ENCODE data around the gene EIF3M.

The EIF3M gene

DNA sequence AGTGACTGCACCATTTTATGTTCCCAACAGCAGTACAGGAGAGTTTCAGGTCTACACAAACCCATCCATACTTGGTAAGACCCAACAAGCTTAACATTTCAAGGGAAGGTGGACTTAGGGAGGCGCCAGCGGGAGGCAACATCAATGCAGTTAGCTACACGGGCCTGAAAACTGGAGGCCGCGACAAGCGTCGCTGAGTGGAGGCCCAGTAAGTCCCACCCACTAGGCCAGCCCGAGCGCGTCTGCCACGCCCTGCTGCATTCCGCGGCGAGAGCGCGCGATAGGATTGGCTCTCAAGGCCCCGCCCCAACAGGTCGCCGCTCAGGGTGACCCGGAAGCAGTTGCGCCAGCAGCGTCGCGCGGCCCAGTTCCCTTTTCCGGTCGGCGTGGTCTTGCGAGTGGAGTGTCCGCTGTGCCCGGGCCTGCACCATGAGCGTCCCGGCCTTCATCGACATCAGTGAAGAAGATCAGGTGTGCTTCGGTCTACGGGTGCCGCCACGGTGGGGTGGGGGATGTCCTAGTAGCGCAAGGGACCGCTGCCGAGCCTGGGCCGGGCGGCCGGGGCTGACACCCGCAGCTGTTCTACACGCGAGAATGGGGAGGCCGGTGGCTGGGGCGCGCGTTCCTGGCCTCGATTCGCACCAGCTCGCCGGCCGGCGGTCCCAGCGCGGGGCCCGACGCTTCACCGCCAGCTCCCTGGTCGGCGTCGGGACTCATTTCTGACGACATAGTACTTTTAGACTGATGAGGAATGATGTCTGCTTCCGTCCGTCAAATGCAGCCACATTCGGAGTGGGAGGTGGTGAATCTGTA, at the start of gene EIF3M:
Gene EIF3M, plus strand, starts transcription at position 373 of the 813 bp plus-strand sequence. Its CDS starts 57 bp downstream, at position 430.
- peaks cover 16% of the 10 kb centered on the region for H3K36me3 Mint-ChIP-seq
- H3K4me3 Mint-ChIP-seq: peak within 1 kb of the TSS; percentile 99
- H3K9me3 Mint-ChIP-seq: no peaks in the 10 kb centered on the region
- H3K27ac Mint-ChIP-seq: peak within 1 kb of the TSS; percentile 99
- no peaks in the 10 kb centered on the region for H3K27me3 Mint-ChIP-seq
- peaks cover 39% of the 10 kb centered on the region for H3K4me1 Mint-ChIP-seq

GRCh38 chr11:32538804-32539203, 44.8 kb upstream of the EIF3M start:
- Mint-ChIP-seq H3K4me1 (no peaks in the 10 kb centered on the region), H3K27me3 (peaks cover 3% of the 10 kb centered on the region), H3K27ac (no peak overlapping the region), H3K9me3 (no peaks in the 10 kb centered on the region), H3K36me3 (no peaks in the 10 kb centered on the region), H3K4me3 (no peak overlapping the region)

GRCh38 chr11:32549611-32550187, 33.9 kb upstream of the EIF3M start:
- no peaks in the 10 kb centered on the region for H3K27me3 Mint-ChIP-seq
- H3K27ac Mint-ChIP-seq: no peak overlapping the region
- H3K4me3 Mint-ChIP-seq: no peak overlapping the region
- H3K9me3 Mint-ChIP-seq: no peaks in the 10 kb centered on the region
- no peaks in the 10 kb centered on the region for H3K36me3 Mint-ChIP-seq
- H3K4me1 Mint-ChIP-seq: no peaks in the 10 kb centered on the region

DNA sequence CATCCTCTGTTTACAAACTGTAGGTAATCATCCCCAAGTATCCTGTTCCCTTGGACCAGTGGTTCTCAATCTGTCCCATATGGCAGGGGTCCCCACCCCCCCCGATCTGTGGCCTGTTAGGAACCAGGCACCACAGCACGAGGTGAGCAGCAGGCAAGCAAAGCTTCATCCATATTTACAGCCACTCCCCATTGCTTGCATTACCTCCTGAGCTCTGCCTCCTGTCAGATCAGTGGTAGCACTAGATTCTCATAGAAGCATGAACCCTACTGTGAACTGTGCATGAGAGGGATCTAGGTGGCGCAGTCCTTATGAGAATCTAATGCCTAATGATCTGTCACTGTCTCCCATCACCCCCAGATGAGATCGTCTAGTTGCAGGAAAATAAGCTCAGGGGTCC, 33.4 kb upstream of the EIF3M start:
- Mint-ChIP-seq H3K36me3 (no peaks in the 10 kb centered on the region), H3K4me3 (no peak overlapping the region), H3K4me1 (no peaks in the 10 kb centered on the region), H3K9me3 (no peaks in the 10 kb centered on the region), H3K27me3 (no peaks in the 10 kb centered on the region), H3K27ac (no peak overlapping the region)

DNA sequence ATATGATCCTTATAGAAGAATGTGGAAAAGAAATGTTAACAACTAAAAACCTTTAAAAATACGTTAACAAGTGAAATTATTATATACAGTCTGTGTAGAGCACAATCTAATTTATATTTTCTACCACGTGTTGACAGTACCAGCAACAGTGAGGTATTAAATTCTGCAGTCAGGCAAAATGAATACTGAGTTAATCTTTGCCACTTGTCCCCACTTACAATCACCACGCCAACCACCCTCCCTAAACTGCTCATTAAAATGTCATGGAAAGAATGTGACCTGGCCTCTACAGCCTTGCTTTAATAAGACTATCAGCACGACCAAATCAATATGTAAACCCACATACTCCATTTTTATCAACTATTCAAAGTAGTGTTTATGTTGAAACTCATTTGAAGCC, 28.5 kb upstream of the EIF3M start:
- H3K27ac Mint-ChIP-seq: no peak overlapping the region
- no peak overlapping the region for H3K4me3 Mint-ChIP-seq
- H3K27me3 Mint-ChIP-seq: no peaks in the 10 kb centered on the region
- no peaks in the 10 kb centered on the region for H3K36me3 Mint-ChIP-seq
- H3K4me1 Mint-ChIP-seq: no peaks in the 10 kb centered on the region
- H3K9me3 Mint-ChIP-seq: no peaks in the 10 kb centered on the region

DNA sequence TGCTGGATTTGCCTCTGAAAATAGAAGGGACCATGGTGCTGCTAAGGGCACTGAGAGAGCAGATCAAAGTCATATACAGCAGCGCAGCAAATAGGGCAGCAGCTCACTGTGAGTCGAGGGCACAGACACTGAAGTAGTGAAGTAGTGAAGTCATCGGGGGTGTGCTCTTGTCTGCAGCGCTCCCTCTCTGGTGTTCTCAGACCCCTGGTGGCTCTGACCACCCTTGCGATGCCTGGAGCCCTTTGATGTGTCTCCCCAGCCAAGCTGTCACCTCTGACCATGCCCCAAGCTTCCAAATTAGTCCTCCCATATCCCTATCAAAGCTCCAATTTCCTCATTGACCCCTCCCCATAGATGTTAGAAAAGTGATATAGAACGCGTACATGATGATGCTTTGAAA, 27.7 kb upstream of the EIF3M start:
- no peak overlapping the region for H3K4me3 Mint-ChIP-seq
- H3K9me3 Mint-ChIP-seq: no peaks in the 10 kb centered on the region
- H3K4me1 Mint-ChIP-seq: no peaks in the 10 kb centered on the region
- no peaks in the 10 kb centered on the region for H3K27me3 Mint-ChIP-seq
- H3K27ac Mint-ChIP-seq: no peak overlapping the region
- no peaks in the 10 kb centered on the region for H3K36me3 Mint-ChIP-seq

DNA sequence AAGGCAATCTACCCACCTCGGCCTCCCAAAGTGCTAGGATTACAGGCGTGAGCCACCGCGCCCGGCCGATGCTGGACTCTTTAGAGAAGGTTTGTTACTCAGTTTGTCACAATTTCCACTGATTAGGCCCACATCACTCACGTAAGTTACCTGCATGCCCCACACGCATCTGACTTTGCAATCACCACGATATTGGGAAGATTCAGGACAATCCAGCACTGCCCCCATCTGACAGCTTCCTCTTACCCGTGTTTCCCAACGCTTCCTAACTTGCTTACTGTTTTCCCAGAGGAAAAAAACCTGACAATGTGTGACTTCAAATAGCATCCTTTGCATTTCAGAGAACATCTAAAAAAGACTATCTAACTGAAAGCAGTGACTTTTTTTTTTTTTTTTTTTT, 21.8 kb upstream of the EIF3M start:
- Mint-ChIP-seq H3K9me3 (no peaks in the 10 kb centered on the region), H3K4me3 (no peak overlapping the region), H3K4me1 (peaks cover 5% of the 10 kb centered on the region), H3K27ac (no peak overlapping the region), H3K27me3 (no peaks in the 10 kb centered on the region), H3K36me3 (no peaks in the 10 kb centered on the region)

DNA sequence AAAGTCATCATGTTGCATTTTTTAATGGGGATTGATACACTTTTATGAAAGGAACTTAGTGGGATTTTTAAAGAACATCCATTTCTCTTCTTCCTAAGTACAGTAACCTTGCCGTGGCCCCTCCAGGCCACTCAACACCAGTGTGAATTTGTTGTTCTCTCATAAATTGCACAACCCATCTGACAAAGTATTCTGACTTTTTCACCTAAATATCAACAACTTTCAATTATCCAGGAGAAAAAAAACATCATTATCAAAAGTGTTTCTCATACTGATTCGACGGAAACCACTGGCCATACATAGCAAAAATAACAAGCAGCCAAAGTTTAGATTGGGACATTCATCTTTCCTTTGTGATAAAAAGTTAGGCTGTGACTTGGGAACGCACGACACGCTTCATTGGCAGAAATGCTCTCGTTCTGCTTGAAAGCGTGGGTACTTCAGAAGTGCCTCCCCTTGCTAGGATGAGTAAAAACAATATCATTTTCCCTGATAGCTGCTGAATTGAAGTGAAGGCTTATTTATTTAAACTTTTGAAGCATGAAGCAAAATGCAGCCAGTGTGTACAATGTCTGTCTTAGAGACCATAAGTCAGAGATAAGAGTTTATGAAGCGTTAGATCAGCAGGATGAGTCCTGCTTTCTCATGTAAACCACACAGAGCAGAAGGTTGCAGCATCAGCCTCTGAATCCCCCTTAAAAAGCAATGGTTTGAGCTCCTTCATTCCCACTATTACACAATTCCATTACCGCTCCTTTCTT, 20.6 kb upstream of the EIF3M start:
- Mint-ChIP-seq H3K9me3 (no peaks in the 10 kb centered on the region), H3K27me3 (no peaks in the 10 kb centered on the region), H3K4me1 (peaks cover 10% of the 10 kb centered on the region)

DNA sequence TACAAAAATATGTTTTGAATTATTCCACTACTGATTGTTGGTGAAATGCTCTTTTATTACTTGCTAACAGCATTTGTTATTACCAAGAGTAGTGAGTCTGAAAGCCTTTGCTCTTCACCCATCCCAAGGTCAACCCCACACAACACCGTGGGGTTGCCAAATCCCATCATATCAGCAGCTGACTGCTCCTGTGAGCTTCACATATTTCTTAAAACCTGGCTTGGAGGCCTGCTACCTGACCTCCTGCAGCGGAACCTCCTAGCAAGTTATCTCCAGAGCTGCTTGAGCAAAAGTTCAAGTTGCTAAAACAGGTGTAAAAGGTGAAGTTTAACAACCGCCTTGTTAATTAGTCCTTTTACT, 20.1 kb upstream of the EIF3M start:
- no peak overlapping the region for H3K4me3 Mint-ChIP-seq
- no peaks in the 10 kb centered on the region for H3K36me3 Mint-ChIP-seq
- no peaks in the 10 kb centered on the region for H3K9me3 Mint-ChIP-seq
- no peak overlapping the region for H3K27ac Mint-ChIP-seq
- H3K4me1 Mint-ChIP-seq: peaks cover 10% of the 10 kb centered on the region
- H3K27me3 Mint-ChIP-seq: no peaks in the 10 kb centered on the region

More for the DNA sequence above, 20.6 kb upstream of the EIF3M start:
- H3K4me3 Mint-ChIP-seq: no peak overlapping the region
- no peak overlapping the region for H3K27ac Mint-ChIP-seq
- no peaks in the 10 kb centered on the region for H3K36me3 Mint-ChIP-seq

DNA sequence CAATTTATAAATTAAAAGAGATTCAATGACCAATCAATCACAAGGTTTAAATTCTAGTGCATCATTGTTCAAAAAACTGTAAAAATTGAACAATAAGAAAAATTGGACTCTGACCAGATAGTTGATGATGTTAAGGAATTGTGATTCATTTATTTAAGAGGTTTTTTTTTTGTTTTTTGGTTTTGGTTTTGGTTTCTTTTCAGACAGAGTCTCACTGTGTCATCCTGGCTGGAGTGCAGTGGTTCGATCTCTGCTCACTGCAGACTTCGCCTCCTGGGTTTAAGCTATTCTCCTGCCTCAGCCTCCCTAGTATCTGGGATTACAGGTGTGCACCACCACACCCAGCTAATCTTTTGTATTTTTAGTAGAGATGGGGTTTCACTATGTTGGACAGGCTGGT, 17.1 kb upstream of the EIF3M start:
- no peaks in the 10 kb centered on the region for H3K36me3 Mint-ChIP-seq
- no peak overlapping the region for H3K27ac Mint-ChIP-seq
- peaks cover 13% of the 10 kb centered on the region for H3K4me1 Mint-ChIP-seq
- no peaks in the 10 kb centered on the region for H3K9me3 Mint-ChIP-seq
- H3K27me3 Mint-ChIP-seq: no peaks in the 10 kb centered on the region
- no peak overlapping the region for H3K4me3 Mint-ChIP-seq

DNA sequence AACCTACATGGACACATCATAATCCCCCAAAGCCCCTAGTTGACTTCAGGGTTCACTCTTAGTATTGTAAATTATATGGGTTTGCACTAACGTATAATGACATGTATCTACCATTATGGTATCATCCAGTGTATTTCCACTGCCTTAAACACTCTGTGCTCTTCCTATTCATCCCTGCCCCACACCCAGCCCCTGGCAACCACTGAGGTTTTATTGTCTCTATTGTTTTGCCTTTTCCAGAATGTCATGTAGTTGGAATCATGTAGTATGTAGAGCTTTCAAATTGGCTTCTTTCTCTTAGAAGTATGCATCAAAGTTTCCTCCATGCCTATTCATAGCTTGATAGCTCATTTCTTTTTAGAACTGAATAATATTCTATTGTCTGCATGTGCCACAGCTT, 16.5 kb upstream of the EIF3M start:
- H3K27ac Mint-ChIP-seq: no peak overlapping the region
- no peaks in the 10 kb centered on the region for H3K36me3 Mint-ChIP-seq
- H3K27me3 Mint-ChIP-seq: no peaks in the 10 kb centered on the region
- no peaks in the 10 kb centered on the region for H3K9me3 Mint-ChIP-seq
- H3K4me3 Mint-ChIP-seq: no peak overlapping the region
- H3K4me1 Mint-ChIP-seq: peaks cover 15% of the 10 kb centered on the region

DNA sequence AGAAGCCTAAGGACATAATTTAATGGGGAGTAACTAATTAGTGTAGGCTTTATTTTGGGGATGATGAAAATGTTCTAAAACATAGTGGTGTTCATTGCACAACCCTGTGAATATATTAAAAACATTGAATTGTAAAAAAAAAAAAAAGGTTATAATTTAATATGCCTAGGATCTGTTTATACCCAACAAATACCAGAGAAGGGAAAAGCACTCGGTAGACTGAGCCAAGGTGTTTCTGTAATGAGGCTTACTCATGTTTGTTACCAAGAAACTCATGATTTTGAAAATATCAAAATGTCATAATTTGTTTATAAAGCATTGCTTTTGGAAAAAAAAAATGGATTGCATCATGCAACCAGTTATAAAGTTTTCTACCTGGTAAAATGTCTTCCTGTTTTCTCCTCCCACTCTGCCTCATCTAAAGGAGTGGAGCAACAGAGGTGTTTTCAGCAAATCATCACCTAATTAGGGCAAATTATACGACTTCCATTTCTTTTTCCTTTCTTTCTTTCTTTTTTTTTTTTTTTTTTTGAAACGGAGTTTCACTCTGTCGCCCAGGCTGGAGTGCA, 14.2 kb upstream of the EIF3M start:
- Mint-ChIP-seq H3K9me3 (no peaks in the 10 kb centered on the region), H3K27me3 (peaks cover 2% of the 10 kb centered on the region), H3K4me1 (peaks cover 15% of the 10 kb centered on the region), H3K36me3 (no peaks in the 10 kb centered on the region), H3K4me3 (no peak overlapping the region), H3K27ac (no peak overlapping the region)

- Mint-ChIP-seq H3K9me3 (no peaks in the 10 kb centered on the region), H3K36me3 (no peaks in the 10 kb centered on the region), H3K4me3 (no peak overlapping the region), H3K4me1 (peaks cover 15% of the 10 kb centered on the region), H3K27ac (no peak overlapping the region), H3K27me3 (peaks cover 2% of the 10 kb centered on the region)
Observed at GRCh38 chr11:32571039-32571438, 12.6 kb upstream of the EIF3M start.

DNA sequence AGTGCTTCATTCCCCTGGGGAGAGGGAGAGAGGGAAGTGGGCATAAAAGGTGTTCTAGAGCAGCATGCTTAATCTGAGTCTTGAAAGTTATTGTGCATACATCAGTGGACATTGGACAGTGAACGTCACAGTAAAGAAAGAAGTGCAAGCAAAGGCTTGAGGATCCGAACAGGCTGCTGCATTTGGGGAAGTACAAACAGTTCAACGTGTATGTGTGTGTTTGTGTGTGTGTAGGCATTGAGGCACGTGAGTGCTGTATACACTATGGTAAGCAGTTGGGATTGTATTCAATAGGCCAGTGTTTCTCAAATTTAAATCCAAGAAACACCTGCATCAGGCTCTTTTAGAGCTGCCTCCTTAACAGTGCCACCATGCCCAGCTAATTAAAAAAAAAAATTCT, 10.4 kb upstream of the EIF3M start:
- Mint-ChIP-seq H3K27me3 (peaks cover 2% of the 10 kb centered on the region), H3K4me1 (peaks cover 5% of the 10 kb centered on the region), H3K27ac (no peak overlapping the region), H3K4me3 (no peak overlapping the region), H3K9me3 (no peaks in the 10 kb centered on the region), H3K36me3 (no peaks in the 10 kb centered on the region)

DNA sequence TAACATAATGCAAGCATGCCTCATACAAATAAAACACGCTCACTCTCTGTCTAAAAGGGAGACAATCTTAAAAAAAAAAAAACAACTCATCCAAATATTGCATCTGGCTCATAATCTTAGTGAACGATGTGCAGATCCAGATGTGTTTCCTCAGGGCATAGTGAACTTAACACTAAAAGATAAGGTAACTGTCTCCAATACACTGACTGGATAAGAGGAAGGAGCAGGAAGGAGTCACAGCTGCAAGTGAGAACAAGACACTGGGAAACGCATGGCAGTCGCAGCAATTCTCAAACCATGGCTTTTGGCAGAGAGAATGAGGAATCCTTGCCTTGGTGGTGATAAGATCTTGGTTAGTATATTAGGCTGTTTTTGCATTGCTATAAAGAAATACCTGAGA, 9.2 kb upstream of the EIF3M start:
- H3K27ac Mint-ChIP-seq: no peak overlapping the region
- peaks cover 5% of the 10 kb centered on the region for H3K4me1 Mint-ChIP-seq
- H3K27me3 Mint-ChIP-seq: peaks cover 2% of the 10 kb centered on the region
- H3K36me3 Mint-ChIP-seq: no peaks in the 10 kb centered on the region
- no peak overlapping the region for H3K4me3 Mint-ChIP-seq
- no peaks in the 10 kb centered on the region for H3K9me3 Mint-ChIP-seq

GRCh38 chr11:32575070-32575469, 8.6 kb upstream of the EIF3M start:
- Mint-ChIP-seq H3K36me3 (no peaks in the 10 kb centered on the region), H3K4me3 (no peak overlapping the region), H3K27me3 (peaks cover 2% of the 10 kb centered on the region), H3K9me3 (no peaks in the 10 kb centered on the region), H3K4me1 (peaks cover 5% of the 10 kb centered on the region), H3K27ac (no peak overlapping the region)
